HG02798 (cell line): ENCODE results near the gene FOXN4.

Experiments
- ATAC-seq: cut with Tn5 transposase; IDR thresholded peaks from one replicate; pipeline ENCODE4 v1.9.1; 2021; ENCODE audit warnings: mild to moderate bottlenecking; ENCODE audit not compliant: unreplicated experiment, poor library complexity

FOXN4 gene

DNA sequence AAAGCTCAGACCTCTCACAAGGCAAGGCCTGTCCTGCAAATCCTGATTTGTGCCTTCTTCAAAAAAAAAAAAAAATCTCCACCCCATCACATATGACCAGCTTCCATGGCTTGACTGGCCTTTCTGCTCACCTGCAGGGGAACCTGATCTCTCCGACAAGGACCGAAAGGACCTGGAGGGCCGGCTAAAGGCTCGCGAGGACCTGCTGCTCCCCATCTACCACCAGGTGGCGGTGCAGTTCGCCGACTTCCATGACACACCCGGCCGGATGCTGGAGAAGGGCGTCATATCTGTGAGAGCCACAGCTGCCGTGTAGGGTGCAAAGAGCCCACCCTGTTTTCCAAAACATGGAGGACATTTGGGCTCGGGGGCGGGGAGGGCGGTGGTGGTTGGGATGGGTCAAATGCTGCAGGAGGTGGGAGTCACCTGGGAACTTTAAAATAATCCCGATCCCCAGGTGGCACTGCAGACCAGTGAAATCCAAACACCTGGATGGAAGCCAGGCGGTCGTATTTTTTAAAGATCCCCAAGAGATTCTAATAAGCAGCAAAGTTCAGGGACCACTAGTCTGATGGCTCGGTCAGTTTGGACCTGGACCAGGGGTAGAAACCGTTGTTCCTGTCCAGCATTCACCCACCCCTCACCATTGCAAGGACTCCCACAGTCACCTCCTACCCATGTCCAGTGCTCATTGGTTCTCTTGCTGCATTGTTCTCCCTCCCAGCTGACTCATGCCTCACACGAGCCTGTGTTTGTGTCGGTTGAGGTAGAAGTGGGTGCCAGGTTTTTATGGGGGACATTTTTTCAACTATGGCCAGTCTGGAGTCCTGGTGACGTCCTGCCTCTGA, 44.8 kb downstream of the FOXN4 start:
- ATAC-seq: no peak

DNA sequence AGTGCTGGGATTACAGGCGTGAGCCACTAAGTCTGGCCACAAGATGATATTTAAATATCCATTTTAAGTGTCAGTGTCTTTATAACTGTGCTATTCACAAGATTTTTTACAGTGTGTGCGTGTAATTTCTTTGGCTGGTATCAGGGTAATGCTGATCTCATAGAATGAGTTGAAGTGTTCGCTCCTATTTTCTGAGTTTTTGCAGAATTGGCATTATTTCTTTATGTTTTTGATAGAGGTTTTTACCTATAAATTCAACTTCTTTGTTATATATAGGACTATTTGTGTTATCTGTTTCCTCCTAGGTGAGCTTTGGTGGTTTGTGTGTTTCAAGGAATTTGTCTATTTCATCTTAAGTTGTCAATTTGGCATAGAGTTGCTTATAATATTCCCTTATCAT, 45.6 kb downstream of the FOXN4 start:
- ATAC-seq: no peak

DNA sequence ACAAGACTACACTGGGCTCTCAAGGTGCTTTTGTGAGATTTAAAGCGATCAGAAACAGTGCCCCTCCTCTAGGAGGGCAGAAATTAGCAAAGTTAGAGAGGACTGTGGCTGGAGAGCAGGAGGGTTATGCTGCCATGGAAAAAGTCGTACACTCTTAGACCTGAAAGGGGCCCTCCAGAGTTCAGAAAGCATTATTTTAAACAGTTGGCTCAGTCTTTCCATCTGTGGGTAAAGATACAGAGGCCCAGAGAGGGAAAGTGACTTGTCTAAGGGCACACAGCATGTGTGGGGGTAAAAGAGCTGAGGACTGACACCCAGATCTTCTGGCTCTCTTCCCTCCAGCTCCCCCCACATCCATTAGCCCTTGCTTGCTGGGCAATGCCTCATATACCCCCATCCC, 47.1 kb downstream of the FOXN4 start:
- no peak for ATAC-seq

DNA sequence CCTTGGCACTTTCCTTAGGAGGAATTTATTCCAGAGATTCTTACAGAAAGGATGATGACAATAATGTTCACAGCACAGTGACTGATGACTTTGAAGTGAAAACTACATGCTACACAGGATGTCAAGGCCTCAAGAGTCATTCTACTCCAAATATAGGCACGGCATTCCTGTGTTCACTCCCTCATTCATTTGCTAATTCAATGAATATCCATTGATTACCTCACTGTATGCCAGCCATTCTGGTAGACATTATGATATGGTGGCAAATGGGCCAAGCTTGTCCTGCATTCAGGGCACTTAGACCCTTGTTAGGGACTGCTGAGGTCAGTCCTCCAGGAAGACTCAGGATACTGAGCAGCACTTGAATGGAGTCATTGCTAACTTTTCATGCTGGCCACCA, 48.0 kb downstream of the FOXN4 start:
- ATAC-seq: no peak

DNA sequence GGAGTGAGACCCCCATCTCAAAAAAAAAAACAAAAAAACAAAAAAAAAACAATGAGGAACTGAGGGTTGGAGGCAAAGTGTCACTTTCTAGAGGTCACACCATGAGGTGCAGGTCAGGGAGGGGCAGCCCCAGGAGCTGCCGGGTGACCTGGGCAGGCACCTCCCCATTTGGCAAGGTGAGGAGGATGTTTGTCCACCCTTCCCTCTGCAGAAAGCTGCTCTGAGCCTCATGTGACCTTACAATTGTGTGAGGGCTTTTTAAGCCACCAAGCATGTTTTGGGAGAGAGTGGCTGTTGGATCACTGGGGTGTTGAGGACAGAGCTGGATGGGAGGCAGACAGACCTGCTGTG, 49.6 kb downstream of the FOXN4 start:
- ATAC-seq: no peak

DNA sequence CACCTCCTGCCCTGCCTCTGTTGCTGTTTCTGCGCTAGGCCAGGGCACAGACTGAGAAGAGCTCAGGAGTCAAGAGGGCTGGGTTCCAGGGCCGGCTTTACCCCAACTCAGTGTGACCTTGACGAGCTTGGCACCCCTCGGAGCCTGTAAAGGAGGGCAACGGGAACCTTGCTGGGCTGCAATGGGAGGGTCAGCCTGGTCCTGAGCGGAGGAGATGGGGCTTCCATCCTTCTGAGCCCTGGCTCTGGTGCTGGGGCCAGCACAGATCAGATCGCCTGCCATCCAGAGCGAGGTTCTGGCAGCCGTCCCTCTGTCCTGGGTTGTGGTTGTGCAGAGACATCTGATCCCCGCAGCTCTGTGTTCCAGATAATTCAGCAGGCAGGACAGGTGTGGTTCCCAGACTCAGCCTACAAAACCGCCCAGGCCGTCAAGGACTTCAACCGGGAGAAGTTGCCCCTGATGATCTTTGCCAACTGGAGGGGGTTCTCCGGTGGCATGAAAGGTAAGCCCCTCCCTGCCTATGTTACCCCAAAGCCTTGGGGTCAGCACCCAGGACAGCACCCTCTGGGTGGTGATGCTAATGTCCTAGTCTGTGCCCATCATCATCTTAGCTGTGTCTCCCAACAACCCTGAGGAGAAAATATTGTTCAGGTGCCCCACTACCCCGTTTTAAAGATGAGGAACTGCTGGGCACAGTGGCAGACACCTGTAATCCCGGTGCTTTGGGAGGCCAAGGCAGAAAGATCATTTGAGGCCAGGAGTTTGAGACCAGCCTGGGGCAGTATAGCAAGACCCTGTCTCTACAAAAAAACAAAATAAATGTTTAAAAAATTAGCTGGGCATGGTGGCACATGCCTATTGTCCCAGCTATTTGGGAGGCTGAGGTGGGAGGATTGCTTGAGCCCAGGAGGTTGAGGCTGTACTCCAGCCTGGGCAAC, 50.2 kb downstream of the FOXN4 start:
- ATAC-seq: no peak

DNA sequence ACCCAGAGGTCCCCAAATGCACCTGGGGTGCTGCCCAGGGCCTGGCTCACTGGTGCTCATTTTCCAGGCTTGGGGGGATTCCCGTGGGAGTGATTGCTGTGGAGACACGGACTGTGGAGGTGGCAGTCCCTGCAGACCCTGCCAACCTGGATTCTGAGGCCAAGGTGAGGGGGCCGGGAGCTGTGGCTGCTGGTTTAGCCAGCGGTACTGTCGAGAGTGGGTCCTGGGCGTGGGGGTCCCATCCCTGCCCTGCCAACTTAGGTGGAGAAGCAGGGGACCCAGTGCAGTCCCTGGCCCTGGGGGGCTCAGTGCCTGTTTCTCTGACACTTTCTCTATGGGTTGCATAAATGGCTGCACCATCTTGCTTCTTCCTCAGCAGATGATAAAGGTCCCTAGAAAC, 50.9 kb downstream of the FOXN4 start:
- ATAC-seq: no peak

DNA sequence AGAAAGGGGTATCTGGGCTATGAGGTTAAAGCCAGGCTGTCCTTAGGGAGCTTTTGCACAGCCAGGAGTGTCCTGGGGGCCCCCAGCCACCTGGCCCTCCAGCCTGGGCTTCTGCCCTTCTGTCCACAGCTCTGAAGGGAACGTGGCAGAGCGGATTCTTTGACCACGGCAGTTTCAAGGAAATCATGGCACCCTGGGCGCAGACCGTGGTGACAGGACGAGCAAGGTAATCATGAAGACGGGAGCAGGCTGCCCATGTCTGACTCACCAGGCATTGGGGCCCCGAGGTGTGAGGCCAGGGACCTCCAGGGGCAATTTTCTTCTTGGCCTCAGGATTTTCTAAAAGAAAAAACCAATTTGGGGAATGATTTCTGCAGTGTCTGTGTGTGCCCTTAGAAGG, 53.1 kb downstream of the FOXN4 start:
- ATAC-seq: no peak

DNA sequence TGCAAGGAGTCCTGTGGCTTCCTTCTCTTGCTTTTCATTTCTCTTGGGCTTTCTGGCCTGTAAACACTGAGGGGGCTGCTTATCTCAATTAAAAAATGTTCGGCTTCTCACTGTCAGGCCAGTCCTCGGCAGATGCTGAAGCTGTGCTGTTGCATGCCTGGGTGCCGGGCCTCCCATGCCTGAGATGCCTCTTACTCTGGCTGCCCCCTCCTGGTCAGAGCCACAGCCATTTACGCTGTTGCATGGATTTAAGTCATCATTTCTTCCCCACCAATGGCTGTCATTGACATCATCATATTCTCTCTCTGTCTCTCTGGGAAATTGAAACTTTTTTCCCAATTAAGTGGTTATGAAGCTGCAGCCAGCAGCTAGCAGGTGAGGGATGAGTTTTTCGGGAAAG, 53.7 kb downstream of the FOXN4 start:
- ATAC-seq: no peak

DNA sequence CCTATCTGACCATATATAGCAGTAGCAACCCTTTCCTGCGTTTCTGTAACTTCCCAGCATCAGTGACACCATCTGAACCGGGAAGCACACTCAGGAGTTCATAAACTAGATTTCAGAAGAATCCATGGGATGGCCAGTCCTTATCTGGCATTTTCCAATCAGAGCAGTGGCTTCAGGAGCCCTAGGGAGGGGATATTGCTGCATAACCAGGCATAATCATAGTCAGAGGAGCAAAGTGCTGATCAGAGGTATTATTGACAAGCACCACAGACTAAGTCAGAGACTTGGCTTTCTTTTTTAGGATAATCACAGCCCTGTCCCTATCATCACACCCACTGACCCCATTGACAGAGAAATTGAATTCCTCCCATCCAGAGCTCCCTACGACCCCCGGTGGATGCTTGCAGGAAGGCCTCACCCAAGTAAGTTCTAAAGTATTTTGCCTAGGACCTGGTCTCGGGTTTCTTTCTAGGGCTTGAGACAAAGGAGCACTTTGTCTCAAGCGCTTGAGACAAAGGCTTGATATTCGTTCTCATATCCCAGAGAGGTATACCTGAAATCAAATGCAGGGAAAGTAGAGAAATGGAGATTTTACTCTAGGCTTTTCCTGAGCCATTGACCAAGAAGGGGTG, 55.1 kb downstream of the FOXN4 start:
- ATAC-seq: no peak

DNA sequence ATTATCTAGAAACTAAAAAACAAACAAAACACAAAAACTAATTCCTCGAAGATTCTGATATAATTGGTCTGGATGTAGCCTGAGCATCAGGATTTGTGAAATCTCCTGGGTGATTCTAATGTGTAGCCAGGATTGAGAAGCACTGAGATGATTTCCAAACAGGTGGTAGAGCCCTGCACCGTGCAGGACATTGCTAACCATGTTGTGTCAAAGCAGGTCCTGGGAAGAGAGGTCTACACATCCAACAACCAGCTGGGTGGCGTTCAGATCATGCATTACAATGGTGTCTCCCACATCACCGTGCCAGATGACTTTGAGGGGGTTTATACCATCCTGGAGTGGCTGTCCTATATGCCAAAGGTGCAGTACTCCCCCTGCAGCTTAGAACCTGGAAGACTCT, 56.3 kb downstream of the FOXN4 start:
- ATAC-seq: no peak

DNA sequence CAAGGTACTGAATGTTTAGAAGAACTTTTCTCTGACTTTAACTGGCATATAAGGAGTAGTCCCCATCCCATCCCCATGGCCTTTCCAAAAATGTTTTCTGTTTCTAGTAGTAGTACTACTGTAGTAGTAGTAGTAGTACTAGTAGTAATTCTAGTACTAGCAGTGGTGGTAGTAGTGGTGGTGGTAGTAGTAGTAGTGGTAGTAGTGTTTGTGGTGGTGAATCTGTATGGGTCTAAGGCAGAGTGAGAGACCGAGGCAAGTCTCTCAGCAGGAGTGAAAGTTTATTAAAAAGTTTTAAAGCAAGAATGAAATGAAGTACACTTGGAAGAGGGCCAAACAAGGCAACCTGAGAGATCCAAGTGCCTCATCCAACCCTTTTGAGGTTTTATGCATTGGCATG, 58.6 kb downstream of the FOXN4 start:
- ATAC-seq: no peak

DNA sequence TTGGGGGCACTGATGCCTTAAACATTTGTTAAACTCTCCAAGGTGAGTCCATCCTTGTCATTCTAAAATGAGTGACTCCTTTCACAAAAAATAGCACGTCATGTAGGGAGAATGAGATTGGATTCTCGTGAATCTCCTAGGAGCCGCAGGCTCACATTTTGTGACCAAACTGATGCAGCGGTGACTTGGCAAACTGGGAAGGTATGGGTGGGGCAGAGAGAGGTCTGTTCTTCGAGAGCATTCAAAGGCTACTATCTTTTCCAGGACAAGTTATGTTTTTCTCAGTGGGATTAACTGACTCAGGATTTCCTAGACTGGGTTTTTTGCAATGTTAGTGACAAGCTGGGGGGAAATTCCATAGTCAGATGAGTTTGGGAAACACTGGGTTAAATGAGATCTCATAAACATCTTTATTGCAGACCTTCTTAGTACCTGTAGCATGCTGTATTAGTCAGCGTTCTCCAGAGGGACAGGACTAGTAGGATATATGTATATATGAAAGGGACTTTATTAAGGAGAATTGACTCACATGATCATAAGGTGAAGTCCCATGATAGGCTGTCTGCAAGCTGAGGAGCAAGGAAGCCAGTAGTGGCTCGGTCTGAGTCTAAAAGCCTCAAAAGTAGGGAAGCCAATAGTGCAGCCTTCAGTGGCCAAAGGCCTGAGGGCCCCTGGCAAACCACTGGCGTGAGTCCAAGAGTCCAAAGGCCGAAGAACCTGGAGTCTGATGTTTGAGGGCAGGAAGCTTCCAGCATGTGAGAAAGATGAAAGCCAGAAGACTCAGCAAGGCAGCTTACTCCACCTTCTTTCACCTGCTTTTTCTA, 61.0 kb downstream of the FOXN4 start:
- ATAC-seq: no peak

DNA sequence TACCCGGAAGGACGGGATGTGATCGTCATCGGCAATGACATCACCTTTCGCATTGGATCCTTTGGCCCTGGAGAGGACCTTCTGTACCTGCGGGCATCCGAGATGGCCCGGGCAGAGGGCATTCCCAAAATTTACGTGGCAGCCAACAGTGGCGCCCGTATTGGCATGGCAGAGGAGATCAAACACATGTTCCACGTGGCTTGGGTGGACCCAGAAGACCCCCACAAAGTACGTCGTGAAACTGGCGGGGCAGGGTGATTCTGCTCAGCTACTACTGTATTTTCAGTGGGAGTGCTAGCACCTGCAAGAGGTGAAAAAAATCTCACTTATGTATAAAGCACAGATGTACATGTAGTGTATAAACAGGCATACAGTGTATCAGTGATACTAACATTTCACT, 62.9 kb downstream of the FOXN4 start:
- no peak for ATAC-seq

DNA sequence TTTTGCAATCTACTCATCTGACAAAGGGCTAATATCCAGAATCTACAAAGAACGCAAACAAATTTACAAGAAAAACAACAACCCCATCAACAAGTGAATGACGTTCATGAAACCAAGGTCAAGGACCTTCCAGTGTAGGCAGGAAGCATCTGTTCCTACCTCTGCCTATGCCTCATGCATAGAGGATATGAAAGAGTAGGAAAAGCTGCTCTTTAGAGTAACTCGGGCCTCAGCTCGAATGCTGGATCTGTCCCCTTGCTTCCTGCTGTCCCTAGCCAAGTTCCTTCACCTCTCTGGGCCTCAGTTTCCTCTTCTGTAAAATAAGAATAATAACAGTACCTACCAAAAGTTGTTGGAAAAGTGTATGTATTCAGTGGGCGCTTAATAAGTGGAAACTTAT, 65.0 kb downstream of the FOXN4 start:
- no peak for ATAC-seq

DNA sequence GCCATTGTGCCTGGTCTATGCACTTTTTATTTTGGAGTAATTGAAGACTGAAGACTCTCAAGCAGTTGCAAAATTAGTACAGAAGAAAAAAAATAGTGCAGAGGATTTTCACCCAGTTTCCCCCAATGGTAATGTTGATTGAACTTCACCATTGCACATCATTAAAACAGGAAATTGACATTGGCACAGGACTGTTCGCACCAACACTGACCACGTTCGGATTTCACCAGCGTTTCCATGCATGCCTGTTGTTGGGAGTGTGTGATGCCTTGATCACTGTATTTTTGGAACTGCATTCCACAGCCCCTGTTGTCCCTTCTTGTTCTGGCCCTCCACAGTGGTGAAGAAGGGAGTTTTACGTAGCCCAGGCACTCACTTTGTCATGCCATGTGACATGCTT, 67.1 kb downstream of the FOXN4 start:
- no peak for ATAC-seq

DNA sequence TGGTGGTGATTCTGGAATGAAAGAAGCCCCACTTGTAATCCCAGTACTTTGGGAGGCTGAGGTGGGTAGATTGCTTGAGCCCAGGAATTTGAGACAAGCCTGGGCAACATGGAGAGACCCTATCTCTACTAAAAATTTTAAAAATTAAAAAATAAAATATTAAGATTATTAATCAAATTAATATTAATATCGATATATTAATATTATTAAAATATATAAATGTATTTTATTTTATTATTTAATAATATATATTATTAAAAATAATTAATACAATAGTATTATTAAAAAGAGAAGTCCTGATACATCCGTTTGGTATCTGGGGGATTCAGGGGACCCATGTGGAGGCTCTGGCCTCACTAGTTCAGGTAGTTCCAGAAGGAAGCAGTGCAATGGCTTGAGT, 68.7 kb downstream of the FOXN4 start:
- no peak for ATAC-seq

DNA sequence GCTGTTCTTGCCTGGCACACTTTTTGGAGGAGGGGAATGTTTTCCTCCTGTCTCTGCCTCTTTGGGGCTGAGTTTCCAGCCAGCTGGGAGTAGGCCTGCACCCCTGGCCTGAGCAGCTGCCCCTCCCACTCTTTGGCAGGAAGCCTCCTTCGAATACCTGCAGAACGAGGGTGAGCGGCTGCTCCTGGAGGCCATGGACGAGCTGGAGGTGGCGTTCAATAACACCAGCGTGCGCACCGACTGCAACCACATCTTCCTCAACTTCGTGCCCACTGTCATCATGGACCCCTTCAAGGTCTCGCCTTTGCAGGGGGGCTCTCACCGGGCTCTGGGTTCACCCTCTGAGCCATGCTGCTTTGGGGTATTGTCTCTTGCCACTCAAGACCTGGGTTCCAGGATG, 69.4 kb downstream of the FOXN4 start:
- no peak for ATAC-seq

DNA sequence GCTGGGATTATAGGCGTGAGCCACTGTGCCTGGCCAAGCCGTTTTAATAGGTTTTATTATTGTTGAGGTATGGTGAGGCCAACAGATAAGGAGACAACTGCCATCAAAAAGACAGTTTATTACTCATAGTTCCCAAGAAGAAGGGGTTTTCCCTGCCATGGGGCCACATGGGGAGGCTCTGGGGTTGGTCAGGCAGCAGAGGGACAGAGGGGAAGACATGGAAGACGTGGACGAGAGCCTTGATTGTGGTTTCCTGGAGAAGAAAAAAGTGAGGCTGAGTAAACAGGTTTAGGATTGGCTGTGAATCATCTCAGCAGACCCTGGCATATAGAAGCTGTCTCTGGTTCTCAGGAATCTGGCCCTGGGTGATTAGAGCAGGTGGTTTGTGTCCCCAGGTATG, 69.9 kb downstream of the FOXN4 start:
- no peak for ATAC-seq

DNA sequence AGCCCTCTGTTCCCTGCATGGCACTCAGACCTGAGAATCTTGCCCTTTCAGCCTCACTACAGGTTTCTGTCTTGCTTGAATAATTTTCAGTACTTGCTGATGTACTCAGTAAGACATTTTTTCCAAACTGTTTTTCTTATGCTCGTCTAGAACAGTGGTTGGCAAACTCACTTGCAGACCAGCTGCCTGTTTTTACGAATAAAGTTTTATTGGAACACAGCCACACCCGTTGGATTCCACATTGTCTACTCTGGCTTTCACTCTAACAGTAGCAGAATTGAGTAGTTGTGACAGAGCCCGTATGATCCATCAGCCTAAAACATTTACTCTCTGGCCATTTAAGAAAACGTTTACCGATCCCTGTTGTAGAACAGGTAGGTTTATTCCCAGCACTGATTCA, 72.8 kb downstream of the FOXN4 start:
- ATAC-seq: no peak
